ENCODE measurements around the gene LAPTM5.

Gene LAPTM5

DNA sequence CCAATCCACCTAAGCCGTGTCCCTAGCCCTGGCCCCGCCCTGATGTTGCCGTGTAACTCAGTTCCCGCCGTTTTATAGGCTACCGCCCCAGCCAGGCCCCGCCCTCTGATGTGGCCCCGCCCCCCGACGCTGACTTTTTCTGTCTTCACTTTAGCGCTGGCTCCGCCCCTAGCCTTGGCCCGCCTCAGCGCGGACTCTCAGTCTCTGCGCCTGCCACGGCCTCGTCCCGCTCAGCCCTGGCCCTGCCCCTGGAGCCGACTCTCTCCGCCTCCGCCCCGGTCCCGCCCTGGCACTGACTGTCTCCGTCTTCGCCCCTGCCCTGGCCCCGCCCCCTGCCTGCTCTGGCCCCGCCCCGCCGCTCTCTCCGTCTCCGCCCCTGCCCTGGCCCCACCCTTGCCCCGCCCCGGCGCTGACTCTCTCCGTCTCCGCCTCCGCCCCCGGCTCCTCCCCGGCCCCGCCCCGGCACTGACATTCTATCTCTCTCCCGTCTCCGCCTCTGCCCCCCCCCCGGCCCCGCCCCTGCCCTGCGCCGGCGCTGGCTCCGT, 39.4 kb downstream of the LAPTM5 start:
- no peak for TF ChIP-seq CTCF (IDR thresholded peaks at IDR 0.05)

DNA sequence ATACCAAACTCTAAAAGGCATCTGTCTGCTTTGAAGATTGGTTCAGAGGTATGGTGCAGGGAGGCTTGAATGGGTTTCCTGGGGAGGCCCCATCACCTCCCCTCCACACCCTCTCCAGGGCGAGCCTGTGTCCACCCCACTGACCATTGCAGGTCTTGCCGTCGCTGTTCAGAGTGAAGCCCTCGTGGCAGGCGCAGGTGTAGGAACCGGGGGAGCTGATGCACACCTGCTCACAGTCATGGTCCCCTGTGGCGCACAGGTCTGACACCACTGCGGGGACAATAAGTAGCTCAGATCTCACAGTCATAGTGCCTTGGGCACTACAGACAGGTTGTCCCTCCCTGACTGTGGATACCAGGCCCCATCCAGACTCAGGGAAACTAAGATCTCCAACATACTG, 40.9 kb downstream of the LAPTM5 start:
- TF ChIP-seq CTCF (IDR thresholded peaks at IDR 0.05), result no peak

DNA sequence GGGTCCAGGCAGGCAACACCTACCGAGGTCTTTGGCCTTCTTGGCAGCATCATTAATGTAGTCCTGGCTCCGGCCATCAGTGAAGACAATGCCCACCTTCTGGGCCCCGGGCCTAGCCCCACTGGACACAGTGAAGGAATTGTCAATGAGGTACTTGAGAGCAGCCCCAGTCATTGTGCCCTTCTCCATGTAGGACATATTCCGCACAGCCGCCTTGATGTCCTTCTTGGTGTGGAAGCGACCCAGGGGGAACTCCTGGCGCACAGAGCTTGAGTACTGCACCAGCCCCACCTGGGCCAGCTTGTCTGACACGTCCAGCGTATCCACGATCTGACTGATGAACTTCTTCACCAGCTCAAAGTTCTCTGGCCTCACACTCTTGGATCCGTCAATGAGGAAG, 41.7 kb downstream of the LAPTM5 start:
- TF ChIP-seq CTCF (IDR thresholded peaks at IDR 0.05), result no peak

GRCh38 chr1:30715216-30715615, 42.4 kb downstream of the LAPTM5 start:
- peak; percentile 47; the same call in 1 of the 2 replicates for TF ChIP-seq CTCF (IDR thresholded peaks at IDR 0.05)

- no peak for TF ChIP-seq CTCF (IDR thresholded peaks at IDR 0.05)
Measured at GRCh38 chr1:30714536-30715090, 43.0 kb downstream of the LAPTM5 start.

- no peak for TF ChIP-seq CTCF (IDR thresholded peaks at IDR 0.05)
Measured at GRCh38 chr1:30714025-30714424, 43.5 kb downstream of the LAPTM5 start.

- TF ChIP-seq CTCF (IDR thresholded peaks at IDR 0.05), result no peak
Measured at GRCh38 chr1:30713311-30713710, 44.3 kb downstream of the LAPTM5 start.

- no peak for TF ChIP-seq CTCF (IDR thresholded peaks at IDR 0.05)
Measured at GRCh38 chr1:30712583-30712982, 45.0 kb downstream of the LAPTM5 start.

Data from LNCAP (cell line).